HG03108 (cell line): ENCODE data around the gene PDIK1L.

Experiments
- ATAC-seq: cut with Tn5 transposase; IDR thresholded peaks from one replicate; pipeline ENCODE4 v1.9.1; 2021; ENCODE audit warnings: moderate library complexity; ENCODE audit not compliant: unreplicated experiment

The PDIK1L gene

DNA sequence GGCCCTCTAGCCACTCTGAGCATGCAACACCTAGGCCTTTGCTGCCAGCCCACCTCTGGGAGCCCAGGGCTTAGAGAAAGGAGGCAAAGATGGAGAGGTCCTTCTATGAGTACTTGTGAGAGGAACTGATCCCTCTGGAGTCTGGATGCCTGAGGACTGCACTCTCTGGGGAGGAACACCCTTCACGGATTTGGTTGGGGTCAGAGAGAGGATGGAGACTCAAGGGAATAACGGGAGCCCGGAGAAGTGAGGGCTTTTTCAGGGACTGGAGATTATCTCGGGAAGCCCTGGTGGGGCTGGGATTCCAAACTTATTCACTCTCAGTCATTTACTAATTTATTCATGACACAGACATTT lies 57.6 kb downstream of the PDIK1L start:
- no peak for ATAC-seq

GRCh38 chr1:26169669-26170471 lies 58.2 kb downstream of the PDIK1L start, which contains the start of gene ZNF593:
ZNF593 (plus strand) TSS chr1:26169908; CDS start chr1:26169984, 76 bp downstream.
- peak; percentile 74 for ATAC-seq

GRCh38 chr1:26170472-26170821 lies 58.8 kb downstream of the PDIK1L start:
- no peak for ATAC-seq

- no peak for ATAC-seq
Observed at GRCh38 chr1:26171084-26172072, 59.8 kb downstream of the PDIK1L start, which contains the start of gene ZNF593OS. ZNF593OS (minus strand) TSS chr1:26171832; CDS start chr1:26171661, 171 bp downstream.
